HepG2 (cell line): ENCODE data around the gene MGLL. TPM values are rescaled to one million over a fixed set of nuclear protein-coding genes. Genes with fewer than 3 reads are reported as not detected.

Experiments
- ATAC-seq: fragments of 200-7000 bp; cut with Tn5 transposase; 3 replicates; pipeline ENCODE4 v1.9.1; 2020; ENCODE audit warnings: mild to moderate bottlenecking, moderate library complexity
- BruUV-seq: library from RNA; stranded (reverse); fragments of 400-500 nt; replicated peaks from 2 replicates; lab custom pipeline; 2021; lab: Mats Ljungman, UMichigan
- CTCF ChIA-PET: fragments of 300-600 bp; formaldehyde crosslinking; extraction: SDS; loops from one replicate; lab custom pipeline; 2021; ENCODE audit warnings: low total read pairs, inconsistent platforms, low intra/inter-chr PET ratio; lab: Yijun Ruan, JAX
- POLR2A ChIA-PET: fragments of 350-600 bp; sonication (Branson Sonifier 250); formaldehyde crosslinking; loops from one replicate; lab custom pipeline; 2020; ENCODE audit warnings: antibody characterized with exemption, inconsistent platforms; lab: Yijun Ruan, JAX
- DNase-seq: peaks from one replicate; pipeline ENCODE4 v3.0.0-alpha.2; 2015; ENCODE audit warnings: low spot score
- FAIRE-seq: peaks from 3 replicates; lab custom pipeline; 2011; peaks lifted over from hg19 to GRCh38; lab: Jason Lieb, UNC
- H2AFZ ChIP-seq: one replicate; pipeline ENCODE4 v1.6.1; 2011; ENCODE audit warnings: low read length, inconsistent platforms
- H3K27ac ChIP-seq: fragments of 300-600 bp; 3 replicates; pipeline ENCODE4 v1.8.0; 2011; ENCODE audit warnings: mixed run types, mild to moderate bottlenecking, mixed read lengths, low read length, inconsistent platforms; ENCODE audit not compliant: insufficient read depth; ENCODE audit errors: extremely low read length
- H3K27me3 ChIP-seq, 2 experiments: fragments of 200-600 bp in 1 of 2; 2 replicates in 1 of 2; 3 replicates in 1 of 2; pipeline versions ENCODE4 v1.6.0 to v1.8.0; 2011; ENCODE audit warnings: low read length in 2 of 2, mild to moderate bottlenecking in 2 of 2, moderate library complexity in 2 of 2, inconsistent platforms in 1 of 2; ENCODE audit not compliant: insufficient read depth in 2 of 2, control insufficient read depth in 1 of 2
- H3K36me3 ChIP-seq, 2 experiments: fragments of 200-600 bp in 1 of 2; replicated peaks in 1 of 2; 2 replicates in 1 of 2; 3 replicates in 1 of 2; pipeline versions ENCODE4 v1.5.1 to v1.8.0; 2011; ENCODE audit warnings: low read length in 2 of 2, inconsistent platforms in 1 of 2; ENCODE audit not compliant: insufficient read depth in 2 of 2, control insufficient read depth in 1 of 2
- H3K4me1 ChIP-seq: 2 replicates; pipeline ENCODE4 v1.5.1; 2012; ENCODE audit warnings: low read length, inconsistent platforms; ENCODE audit not compliant: insufficient read depth
- H3K4me2 ChIP-seq: 2 replicates; pipeline ENCODE4 v1.6.0; 2011; ENCODE audit warnings: low read depth, low read length, inconsistent platforms
- H3K4me3 ChIP-seq, 3 experiments: fragments of 200-600 bp in 1 of 3; sonication (generic), shearing (Covaris generic) in 1 of 3; replicated peaks in 1 of 3; 2 replicates each; pipeline ENCODE4 v1.5.1; 2011 to 2016; ENCODE audit warnings: low read length in 3 of 3, inconsistent platforms in 2 of 3, low read depth in 2 of 3, mild to moderate bottlenecking in 2 of 3, control low read depth in 1 of 3, mixed read lengths in 1 of 3; ENCODE audit not compliant: insufficient read depth in 1 of 3
- H3K79me2 ChIP-seq: one replicate; pipeline ENCODE4 v1.6.1; 2011; ENCODE audit warnings: low read length, inconsistent platforms; ENCODE audit not compliant: insufficient read depth
- H3K9ac ChIP-seq: 2 replicates; pipeline ENCODE4 v1.6.0; 2011; ENCODE audit warnings: mild to moderate bottlenecking, low read depth, low read length, inconsistent platforms; ENCODE audit not compliant: insufficient read depth
- H3K9me3 ChIP-seq: 2 replicates; pipeline ENCODE4 v1.5.1; 2012; ENCODE audit warnings: mild to moderate bottlenecking, low read length
- H4K20me1 ChIP-seq: 2 replicates; pipeline ENCODE4 v1.6.0; 2011; ENCODE audit warnings: inconsistent platforms, mild to moderate bottlenecking, low read length, moderate library complexity; ENCODE audit not compliant: insufficient read depth
- HCFC1 ChIP-seq: fragments of 150-350 bp; IDR thresholded peaks from 2 replicates; pipeline ENCODE4 v1.6.1; 2014; ENCODE audit warnings: low read depth, low read length
- JUND ChIP-seq: sonication (generic); formaldehyde crosslinking; IDR thresholded peaks from 2 replicates; pipeline ENCODE4 v1.8.0; 2022; ENCODE audit warnings: mild to moderate bottlenecking, missing genetic modification reagents
- KAT8 ChIP-seq: IDR thresholded peaks from 2 replicates; pipeline ENCODE4 v1.6.1; 2016; ENCODE audit warnings: missing genetic modification reagents, missing compliant biosample characterization
- MEIS2 ChIP-seq: sonication (generic); formaldehyde crosslinking; IDR thresholded peaks from 2 replicates; pipeline ENCODE4 v1.9.0; 2021; ENCODE audit warnings: mild to moderate bottlenecking, missing genetic modification reagents
- NRL ChIP-seq: sonication (generic); formaldehyde crosslinking; IDR thresholded peaks from 2 replicates; pipeline ENCODE4 v1.5.0; 2020; ENCODE audit warnings: missing genetic modification reagents, mild to moderate bottlenecking, moderate library complexity, borderline replicate concordance
- PITX1 ChIP-seq: sonication (generic); formaldehyde crosslinking; IDR thresholded peaks from 2 replicates; pipeline ENCODE4 v1.5.1; 2020; ENCODE audit warnings: mild to moderate bottlenecking, missing genetic modification reagents
- SNAI1 ChIP-seq: sonication (generic); formaldehyde crosslinking; IDR thresholded peaks from 2 replicates; pipeline ENCODE4 v1.5.0; 2020; ENCODE audit warnings: mild to moderate bottlenecking, missing genetic modification reagents, borderline replicate concordance
- THAP9 ChIP-seq: sonication (generic); formaldehyde crosslinking; IDR thresholded peaks from 2 replicates; pipeline ENCODE4; 2020; ENCODE audit warnings: missing genetic modification reagents, mild to moderate bottlenecking, borderline replicate concordance
- ZBTB4 ChIP-seq: sonication (generic); formaldehyde crosslinking; IDR thresholded peaks from 2 replicates; pipeline ENCODE4 v1.4.0; 2020; ENCODE audit warnings: missing genetic modification reagents, mild to moderate bottlenecking, borderline replicate concordance
- ZNF225 ChIP-seq: sonication (generic); formaldehyde crosslinking; IDR thresholded peaks from 2 replicates; pipeline ENCODE4 v1.4.0; 2020; ENCODE audit warnings: mild to moderate bottlenecking, missing genetic modification reagents
- ZNF281 ChIP-seq: sonication (generic); formaldehyde crosslinking; IDR thresholded peaks from 2 replicates; pipeline ENCODE4 v1.4.0; 2020; ENCODE audit warnings: missing genetic modification reagents, borderline replicate concordance
- ZNF3 ChIP-seq: IDR thresholded peaks from 2 replicates; pipeline ENCODE4 v1.7.0; 2017; ENCODE audit warnings: inconsistent platforms
- ZNF569 ChIP-seq: sonication (generic); formaldehyde crosslinking; IDR thresholded peaks from 2 replicates; pipeline ENCODE4 v1.5.0; 2020; ENCODE audit warnings: mild to moderate bottlenecking, missing genetic modification reagents, moderate library complexity, borderline replicate concordance
- ZNF598 ChIP-seq: sonication (generic); formaldehyde crosslinking; IDR thresholded peaks from 2 replicates; pipeline ENCODE4 v1.5.1; 2020; ENCODE audit warnings: mild to moderate bottlenecking, missing genetic modification reagents, borderline replicate concordance
- ZNF775 ChIP-seq: sonication (generic); formaldehyde crosslinking; IDR thresholded peaks from 2 replicates; pipeline ENCODE4 v1.4.0; 2020; ENCODE audit warnings: missing genetic modification reagents, mild to moderate bottlenecking, moderate library complexity, borderline replicate concordance
- WGBS: methylation state at CpG from one replicate; pipeline ENCODE4 v1.1.6; 2017; ENCODE audit warnings: low lambda C conversion rate; 5-methylcytosine and 5-hydroxymethylcytosine counted together
- in situ Hi-C: cut with HindIII; loops from 2 replicates; pipeline ENCODE4 v1.10.0; 2017; ENCODE audit warnings: low pct_unique_long_range_greater_than_20kb; ENCODE audit not compliant: extremely low pct_ligation_motif_present
- intact Hi-C: fragments of 100-400 bp; cut with micrococcal nuclease; formaldehyde crosslinking; loops from one replicate; pipeline ENCODE4 v1.10.0; 2022; ENCODE audit not compliant: unreplicated experiment
- polyA plus RNA-seq, 8 experiments: library from polyadenylated mRNA; depleted of rRNA in 3 of 8; stranded (reverse) in 7 of 8; unstranded in 1 of 8; fragments of >200 nt; fragmentation: Illumina TruSeq in 4 of 8; extraction: Trizol in 4 of 8; gene quantifications; 2 replicates each; pipeline versions ENCODE4 v1.2.1 to v1.2.3, GENCODE V29; 2011 to 2016; ENCODE audit warnings: low read depth in 4 of 8, missing spikeins in 1 of 8, mixed read lengths in 1 of 8; ENCODE audit not compliant: insufficient read depth in 1 of 8
- total RNA-seq, 5 experiments: library from RNA; depleted of rRNA; stranded (reverse); fragments of >200 nt; fragmentation: Illumina TruSeq; extraction: Trizol; gene quantifications; 2 replicates each; pipeline ENCODE4 v1.2.3, GENCODE V29; 2016; ENCODE audit warnings: low read depth in 1 of 5

The MGLL gene
- total and polyA plus RNA-seq, 2 of the 13 experiments (the other 11 are each of a cell fraction or from before 2014, with no cell fraction given) = not detected

GRCh38 chr3:127785711-127786265 is 36.5 kb downstream of the MGLL start:
- Histone ChIP-seq H4K20me1 (no peaks in the 10 kb centered on the region), H3K27ac (no peak overlapping the region), H2AFZ (no peak overlapping the region), H3K9ac (no peak overlapping the region), H3K79me2 (no peaks in the 10 kb centered on the region), H3K27me3 (peaks cover 10 to 49% of the 10 kb centered on the region in 2 experiments; a peak in 4 of 5 replicates), H3K4me1 (no peaks in the 10 kb centered on the region), H3K36me3 (no peaks in the 10 kb centered on the region), H3K4me3 (no peak overlapping the region), H3K9me3 (no peaks in the 10 kb centered on the region), H3K4me2 (no peak overlapping the region)
- FAIRE-seq (no peak), ATAC-seq (peak; percentile 25; the same call in 2 of the 3 replicates), DNase-seq (no peak)
- ChIA-PET POLR2A (no interaction called here), CTCF (no interaction called here)
- intact Hi-C loops = no loop called here
- no TSS peak for BruUV-seq
- 29% methylated on average over 9 of the region's 12 CpGs for WGBS
- in situ Hi-C loops = no loop called here
- TF ChIP-seq ZNF225 (CRISPR knock-in tag) (no peak), ZNF281 (CRISPR knock-in tag) (no peak), ZNF569 (CRISPR knock-in tag) (no peak), ZNF598 (CRISPR knock-in tag) (no peak), SNAI1 (CRISPR knock-in tag) (no peak), NRL (CRISPR knock-in tag) (no peak), ZNF775 (no peak), KAT8 (CRISPR knock-in tag) (no peak), HCFC1 (no peak), JUND (CRISPR knock-in tag) (no peak), ZBTB4 (CRISPR knock-in tag) (no peak), PITX1 (CRISPR knock-in tag) (no peak), THAP9 (CRISPR knock-in tag) (no peak), ZNF3 (CRISPR knock-in tag) (no peak), MEIS2 (no peak)
